Dendritic cell treated with granulocyte-macrophage colony-stimulating factor and Interleukin-4, amounts not matched to agents 40 ng/mL and 50 ng/mL, for 4 days (primary cell): Measurements from ENCODE around the gene SS18L1.

Experiments
- H3K27ac Mint-ChIP-seq: one replicate; pipeline ENCODE4 v1.8.0; 2022; ENCODE audit warnings: mild to moderate bottlenecking, mixed read lengths
- H3K27me3 Mint-ChIP-seq: one replicate; pipeline ENCODE4 v1.8.0; 2022; ENCODE audit warnings: mild to moderate bottlenecking, mixed read lengths
- H3K36me3 Mint-ChIP-seq: one replicate; pipeline ENCODE4 v1.8.0; 2022; ENCODE audit warnings: low read depth, mixed read lengths
- H3K4me1 Mint-ChIP-seq: one replicate; pipeline ENCODE4 v1.8.0; 2022; ENCODE audit warnings: low read depth, mixed read lengths
- H3K4me3 Mint-ChIP-seq: one replicate; pipeline ENCODE4 v1.8.0; 2022; ENCODE audit warnings: mild to moderate bottlenecking, moderate library complexity, mixed read lengths
- H3K9me3 Mint-ChIP-seq: one replicate; pipeline ENCODE4 v1.8.0; 2022; ENCODE audit warnings: mixed read lengths
- intact Hi-C: fragments of 100-400 bp; cut with micrococcal nuclease; formaldehyde crosslinking; loops from one replicate; pipeline ENCODE4 v1.15.0; 2022

Gene SS18L1

GRCh38 chr20:62126141-62126540 lies 17.4 kb upstream of the SS18L1 start:
- H3K27me3 Mint-ChIP-seq, result no peaks in the 10 kb centered on the region
- H3K36me3 Mint-ChIP-seq, result peaks cover 72% of the 10 kb centered on the region
- H3K4me3 Mint-ChIP-seq, result no peak overlapping the region
- no peaks in the 10 kb centered on the region for H3K9me3 Mint-ChIP-seq
- intact Hi-C loops, result no loop called here
- H3K27ac Mint-ChIP-seq, result no peak overlapping the region
- H3K4me1 Mint-ChIP-seq, result peaks cover 64% of the 10 kb centered on the region

- Mint-ChIP-seq H3K9me3 (no peaks in the 10 kb centered on the region), H3K4me3 (no peak overlapping the region), H3K4me1 (peaks cover 78% of the 10 kb centered on the region), H3K27ac (no peak overlapping the region), H3K36me3 (peaks cover 89% of the 10 kb centered on the region), H3K27me3 (no peaks in the 10 kb centered on the region)
- intact Hi-C loops, result no loop called here
Observed at GRCh38 chr20:62127799-62128198, 15.8 kb upstream of the SS18L1 start.

DNA sequence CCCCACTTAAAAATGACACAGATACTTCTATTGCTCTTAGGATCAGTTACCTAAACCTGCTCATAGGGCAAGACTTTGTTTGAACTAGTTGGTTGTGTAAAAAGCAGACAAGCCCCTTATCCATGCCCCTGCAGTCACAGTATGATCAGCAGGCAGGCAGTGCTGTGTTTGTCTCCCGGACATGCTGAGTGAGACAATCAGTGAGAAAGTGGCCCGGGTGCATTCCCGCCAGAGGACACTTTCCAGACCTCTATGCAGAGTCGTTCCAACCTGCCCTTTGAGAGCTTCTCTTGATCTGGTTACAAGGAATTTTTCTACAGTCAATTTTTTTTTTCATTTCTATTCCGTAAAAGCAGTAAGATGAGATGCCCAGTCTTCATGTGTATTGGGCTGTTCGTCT lies 15.1 kb upstream of the SS18L1 start:
- Mint-ChIP-seq H3K4me3 (no peak overlapping the region), H3K4me1 (peaks cover 81% of the 10 kb centered on the region), H3K27me3 (no peaks in the 10 kb centered on the region), H3K36me3 (peaks cover 96% of the 10 kb centered on the region), H3K27ac (no peak overlapping the region), H3K9me3 (no peaks in the 10 kb centered on the region)
- intact Hi-C loops, result no loop called here

- Mint-ChIP-seq H3K9me3 (no peaks in the 10 kb centered on the region), H3K27ac (peak overlapping the region; percentile 90), H3K36me3 (peaks cover 100% of the 10 kb centered on the region), H3K27me3 (no peaks in the 10 kb centered on the region), H3K4me1 (peaks cover 80% of the 10 kb centered on the region), H3K4me3 (no peak overlapping the region)
- intact Hi-C loops, result no loop called here
Observed at GRCh38 chr20:62129731-62130531, 13.6 kb upstream of the SS18L1 start.

DNA sequence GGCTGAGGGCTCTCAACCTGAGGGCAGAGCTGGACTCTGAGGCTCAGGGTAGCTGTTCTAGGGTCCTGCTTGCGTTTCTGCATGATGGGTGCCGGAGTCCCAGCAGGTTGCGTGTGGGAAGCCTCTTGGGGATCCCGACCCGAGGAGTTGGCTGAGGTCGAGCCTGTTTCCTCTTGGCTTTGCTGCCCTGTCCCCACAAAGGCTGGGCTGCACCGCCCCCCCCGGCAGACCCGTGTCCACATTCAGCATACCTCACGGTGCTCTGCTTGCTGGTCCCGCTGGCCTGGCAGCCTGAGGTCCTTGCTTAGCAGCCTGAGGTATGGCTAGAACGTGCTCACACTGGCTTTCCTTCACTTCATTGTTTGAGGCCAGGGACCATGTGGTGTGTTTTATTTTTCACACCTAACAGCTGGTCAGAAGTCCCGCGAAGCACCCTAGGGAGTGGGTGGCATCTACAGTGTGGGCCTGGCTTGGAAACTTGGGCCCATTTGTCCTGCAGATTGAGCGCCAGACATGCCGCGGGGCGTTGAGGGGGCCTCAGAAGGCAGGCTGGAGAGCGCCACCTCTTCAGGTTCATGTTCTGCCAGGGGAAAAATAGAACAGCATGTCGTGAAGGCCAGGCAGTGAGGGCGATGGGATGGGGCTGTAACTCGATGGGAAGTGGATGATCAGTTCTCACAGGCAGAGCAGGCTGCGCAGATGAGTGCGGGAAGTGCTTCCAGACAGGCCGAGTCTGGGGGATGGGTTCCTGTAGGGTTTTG lies 11.8 kb upstream of the SS18L1 start:
- peak overlapping the region; percentile 90 for H3K27ac Mint-ChIP-seq
- intact Hi-C loops, result no loop called here
- peaks cover 100% of the 10 kb centered on the region for H3K36me3 Mint-ChIP-seq
- H3K9me3 Mint-ChIP-seq, result no peaks in the 10 kb centered on the region
- peaks cover 80% of the 10 kb centered on the region for H3K4me1 Mint-ChIP-seq
- H3K27me3 Mint-ChIP-seq, result no peaks in the 10 kb centered on the region
- peak overlapping the region; percentile 82 for H3K4me3 Mint-ChIP-seq

GRCh38 chr20:62132421-62132820 lies 11.1 kb upstream of the SS18L1 start:
- H3K27ac Mint-ChIP-seq, result peak overlapping the region; percentile 90
- intact Hi-C loops, result no loop called here
- no peaks in the 10 kb centered on the region for H3K27me3 Mint-ChIP-seq
- H3K4me3 Mint-ChIP-seq, result peak overlapping the region; percentile 82
- H3K9me3 Mint-ChIP-seq, result no peaks in the 10 kb centered on the region
- peaks cover 100% of the 10 kb centered on the region for H3K36me3 Mint-ChIP-seq
- peaks cover 84% of the 10 kb centered on the region for H3K4me1 Mint-ChIP-seq

DNA sequence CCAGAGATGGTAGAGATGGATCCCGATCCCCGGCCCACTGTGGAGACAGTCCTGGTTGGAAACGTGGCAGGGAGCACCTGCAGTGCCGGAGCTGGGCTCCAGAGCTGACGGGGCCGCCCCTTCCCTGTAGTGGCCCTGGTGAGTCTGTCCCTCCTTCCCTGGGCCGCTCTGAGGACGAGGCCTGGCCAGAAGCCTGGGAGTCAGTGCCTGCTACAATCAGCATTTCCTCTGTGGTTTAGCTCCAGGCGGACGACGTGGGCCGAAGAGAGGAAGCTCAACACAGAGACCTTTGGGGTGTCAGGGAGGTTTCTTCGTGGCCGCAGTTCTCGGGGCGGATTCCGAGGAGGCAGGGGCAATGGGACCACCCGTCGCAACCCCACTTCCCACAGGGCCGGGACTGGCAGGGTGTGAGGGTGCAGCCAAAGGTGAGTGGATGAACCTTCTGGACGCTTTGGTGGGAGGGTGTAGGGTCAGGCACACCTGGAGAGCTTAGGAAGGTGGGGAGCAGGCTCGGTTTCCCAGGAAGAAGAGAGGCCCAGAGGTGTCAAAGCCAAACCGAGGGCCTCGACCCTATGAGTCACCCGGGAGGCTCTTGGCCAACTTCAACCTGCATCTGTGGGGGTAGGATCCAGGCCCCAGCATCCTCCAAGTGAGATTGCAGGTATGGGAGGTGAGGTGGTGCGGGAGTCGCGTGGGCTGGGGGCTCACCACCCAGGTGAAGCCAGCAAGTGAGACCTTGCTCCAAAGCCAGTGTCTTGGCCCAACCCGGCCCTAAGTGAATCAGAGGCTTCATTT lies 10.3 kb upstream of the SS18L1 start:
- H3K4me3 Mint-ChIP-seq, result peak overlapping the region; percentile 82
- peak overlapping the region; percentile 90 for H3K27ac Mint-ChIP-seq
- H3K27me3 Mint-ChIP-seq, result no peaks in the 10 kb centered on the region
- intact Hi-C loops, result no loop called here
- peaks cover 84% of the 10 kb centered on the region for H3K4me1 Mint-ChIP-seq
- peaks cover 100% of the 10 kb centered on the region for H3K36me3 Mint-ChIP-seq
- H3K9me3 Mint-ChIP-seq, result no peaks in the 10 kb centered on the region

- Mint-ChIP-seq H3K36me3 (peaks cover 100% of the 10 kb centered on the region), H3K9me3 (no peaks in the 10 kb centered on the region), H3K4me3 (peak overlapping the region; percentile 82), H3K27me3 (no peaks in the 10 kb centered on the region), H3K27ac (peak overlapping the region; percentile 90), H3K4me1 (peaks cover 82% of the 10 kb centered on the region)
- intact Hi-C loops, result no loop called here
Observed at GRCh38 chr20:62133864-62134263, 9.7 kb upstream of the SS18L1 start.

- intact Hi-C loops, result loop anchor here (5.0 kb wide), 1 partner anchor 67 kb away; the partner anchor contains the start of gene TAF4
Observed at GRCh38 chr20:62134735-62135231, 8.8 kb upstream of the SS18L1 start.

GRCh38 chr20:62135573-62136266 lies 7.8 kb upstream of the SS18L1 start:
- no peaks in the 10 kb centered on the region for H3K9me3 Mint-ChIP-seq
- peaks cover 100% of the 10 kb centered on the region for H3K36me3 Mint-ChIP-seq
- no peaks in the 10 kb centered on the region for H3K27me3 Mint-ChIP-seq
- peak overlapping the region; percentile 13 for H3K27ac Mint-ChIP-seq
- H3K4me1 Mint-ChIP-seq, result peaks cover 83% of the 10 kb centered on the region
- intact Hi-C loops, result loop anchor here (2.0 to 5.0 kb wide), 3 partner anchors 13 to 125 kb away; partner anchors contain the start of genes LSM14B and TAF4
- H3K4me3 Mint-ChIP-seq, result no peak overlapping the region

More at GRCh38 chr20:62134735-62135231, 8.8 kb upstream of the SS18L1 start:
- H3K4me1 Mint-ChIP-seq, result peaks cover 77% of the 10 kb centered on the region
- H3K9me3 Mint-ChIP-seq, result no peaks in the 10 kb centered on the region
- no peaks in the 10 kb centered on the region for H3K27me3 Mint-ChIP-seq
- peaks cover 100% of the 10 kb centered on the region for H3K36me3 Mint-ChIP-seq
- peak overlapping the region; percentile 90 for H3K27ac Mint-ChIP-seq
- H3K4me3 Mint-ChIP-seq, result peak overlapping the region; percentile 31

- H3K27me3 Mint-ChIP-seq, result no peaks in the 10 kb centered on the region
- H3K4me1 Mint-ChIP-seq, result peaks cover 83% of the 10 kb centered on the region
- H3K9me3 Mint-ChIP-seq, result no peaks in the 10 kb centered on the region
- no peak overlapping the region for H3K4me3 Mint-ChIP-seq
- intact Hi-C loops, result loop anchor here (2.0 to 5.0 kb wide), 3 partner anchors 14 to 126 kb away; partner anchors contain the start of genes LSM14B and TAF4
- H3K27ac Mint-ChIP-seq, result peak overlapping the region; percentile 8
- peaks cover 100% of the 10 kb centered on the region for H3K36me3 Mint-ChIP-seq
Observed at GRCh38 chr20:62136283-62137091, 7.1 kb upstream of the SS18L1 start.

GRCh38 chr20:62137092-62137384 lies 6.5 kb upstream of the SS18L1 start:
- H3K27ac Mint-ChIP-seq, result peak overlapping the region; percentile 8
- peaks cover 100% of the 10 kb centered on the region for H3K36me3 Mint-ChIP-seq
- no peaks in the 10 kb centered on the region for H3K27me3 Mint-ChIP-seq
- H3K4me3 Mint-ChIP-seq, result no peak overlapping the region
- intact Hi-C loops, result loop anchor here (2.0 to 5.0 kb wide), 3 partner anchors 14 to 126 kb away; partner anchors contain the start of genes LSM14B and TAF4
- peaks cover 83% of the 10 kb centered on the region for H3K4me1 Mint-ChIP-seq
- no peaks in the 10 kb centered on the region for H3K9me3 Mint-ChIP-seq
